Neural progenitor cell (in vitro differentiated cells): ENCODE data around the gene ZNF544.

Experiments used
- EZH2phosphoT487 ChIP-seq: fragments of 200-600 bp; sonication (generic); IDR thresholded peaks from 2 replicates; pipeline ENCODE4 v1.6.1; 2017; ENCODE audit warnings: antibody characterized with exemption
- TF ChIP-seq, protein P1 (sequence below): fragments of 200-600 bp; sonication (generic); IDR thresholded peaks from 2 replicates; pipeline ENCODE4 v1.5.1; 2017; ENCODE audit warnings: antibody characterized with exemption, mild to moderate bottlenecking

DNA sequence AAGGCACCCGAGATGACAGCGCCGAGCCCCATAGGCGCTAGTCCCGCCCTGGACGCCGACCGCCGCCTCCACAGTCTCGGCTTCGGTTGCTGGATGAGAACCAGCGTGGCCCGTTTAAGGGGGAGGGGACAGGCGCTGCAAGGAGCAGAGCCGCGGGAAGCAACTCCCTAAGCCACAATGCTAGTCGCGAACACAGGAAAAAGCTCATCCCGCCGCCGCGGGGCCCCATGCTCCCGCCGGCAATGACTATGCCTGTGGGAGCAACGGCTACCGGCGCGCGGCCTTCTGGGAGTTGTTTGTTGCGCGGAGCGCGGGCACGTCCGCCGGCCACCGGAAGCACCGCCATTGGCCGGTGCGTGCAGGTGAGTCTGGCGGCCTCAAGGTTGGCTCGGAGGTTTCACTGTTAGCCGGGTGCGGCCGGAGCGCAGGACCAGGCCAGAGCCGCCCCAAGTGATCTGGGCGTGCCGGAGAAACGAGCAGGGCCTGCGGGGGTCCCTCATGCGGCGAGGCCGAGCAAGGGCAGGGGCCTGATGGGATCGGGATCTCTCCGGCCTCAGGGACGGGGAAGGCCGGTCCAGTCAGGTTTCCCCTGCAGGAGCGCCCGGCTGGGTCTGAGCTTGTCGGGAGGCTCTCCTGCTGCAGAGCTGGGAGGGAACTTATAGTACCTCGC, at the start of gene ZNF544:
- TF ChIP-seq, protein P1, sequence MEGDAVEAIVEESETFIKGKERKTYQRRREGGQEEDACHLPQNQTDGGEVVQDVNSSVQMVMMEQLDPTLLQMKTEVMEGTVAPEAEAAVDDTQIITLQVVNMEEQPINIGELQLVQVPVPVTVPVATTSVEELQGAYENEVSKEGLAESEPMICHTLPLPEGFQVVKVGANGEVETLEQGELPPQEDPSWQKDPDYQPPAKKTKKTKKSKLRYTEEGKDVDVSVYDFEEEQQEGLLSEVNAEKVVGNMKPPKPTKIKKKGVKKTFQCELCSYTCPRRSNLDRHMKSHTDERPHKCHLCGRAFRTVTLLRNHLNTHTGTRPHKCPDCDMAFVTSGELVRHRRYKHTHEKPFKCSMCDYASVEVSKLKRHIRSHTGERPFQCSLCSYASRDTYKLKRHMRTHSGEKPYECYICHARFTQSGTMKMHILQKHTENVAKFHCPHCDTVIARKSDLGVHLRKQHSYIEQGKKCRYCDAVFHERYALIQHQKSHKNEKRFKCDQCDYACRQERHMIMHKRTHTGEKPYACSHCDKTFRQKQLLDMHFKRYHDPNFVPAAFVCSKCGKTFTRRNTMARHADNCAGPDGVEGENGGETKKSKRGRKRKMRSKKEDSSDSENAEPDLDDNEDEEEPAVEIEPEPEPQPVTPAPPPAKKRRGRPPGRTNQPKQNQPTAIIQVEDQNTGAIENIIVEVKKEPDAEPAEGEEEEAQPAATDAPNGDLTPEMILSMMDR, result peak; percentile 20
- TF ChIP-seq EZH2phosphoT487, result no peak
